ENCODE measurements around the gene CPNE8.

Gene CPNE8

GRCh38 chr12:38892976-38893375, 12.4 kb downstream of the CPNE8 start:
- DNase-seq, result no peak

DNA sequence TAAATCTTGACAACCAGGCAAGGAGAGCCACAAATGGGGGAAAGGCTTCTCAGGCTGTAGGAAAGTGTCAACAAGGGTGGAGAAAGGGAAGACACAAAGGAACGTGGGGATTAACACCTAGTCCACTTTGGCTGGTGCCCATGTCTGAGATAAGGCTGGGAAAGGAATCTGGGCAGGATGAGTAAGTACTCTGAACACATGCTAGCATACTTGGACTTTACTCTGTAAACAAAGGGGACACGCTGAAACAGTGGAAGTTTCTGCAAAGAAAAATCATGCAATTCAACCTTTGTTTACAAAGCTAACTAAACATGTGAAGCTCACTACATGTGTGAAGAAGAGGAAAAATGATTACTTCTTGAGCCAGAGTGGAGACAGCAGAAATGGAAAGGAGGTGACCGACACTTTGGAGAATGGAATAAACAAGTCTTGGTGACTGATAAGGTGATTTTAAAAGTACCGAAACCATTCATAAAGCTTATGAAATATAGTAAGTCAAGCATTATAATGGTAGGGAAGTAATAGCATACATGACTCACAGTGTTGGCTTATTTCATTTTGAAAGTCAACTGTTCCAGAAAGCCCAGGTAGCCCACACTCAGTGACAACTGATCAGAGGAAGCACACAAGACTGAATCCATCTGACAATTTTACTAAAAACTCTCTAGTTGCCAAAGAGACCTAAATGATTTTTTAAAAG, 13.2 kb downstream of the CPNE8 start:
- no peak for DNase-seq

- DNase-seq, result no peak
Measured at GRCh38 chr12:38890102-38890855, 15.1 kb downstream of the CPNE8 start.

DNA sequence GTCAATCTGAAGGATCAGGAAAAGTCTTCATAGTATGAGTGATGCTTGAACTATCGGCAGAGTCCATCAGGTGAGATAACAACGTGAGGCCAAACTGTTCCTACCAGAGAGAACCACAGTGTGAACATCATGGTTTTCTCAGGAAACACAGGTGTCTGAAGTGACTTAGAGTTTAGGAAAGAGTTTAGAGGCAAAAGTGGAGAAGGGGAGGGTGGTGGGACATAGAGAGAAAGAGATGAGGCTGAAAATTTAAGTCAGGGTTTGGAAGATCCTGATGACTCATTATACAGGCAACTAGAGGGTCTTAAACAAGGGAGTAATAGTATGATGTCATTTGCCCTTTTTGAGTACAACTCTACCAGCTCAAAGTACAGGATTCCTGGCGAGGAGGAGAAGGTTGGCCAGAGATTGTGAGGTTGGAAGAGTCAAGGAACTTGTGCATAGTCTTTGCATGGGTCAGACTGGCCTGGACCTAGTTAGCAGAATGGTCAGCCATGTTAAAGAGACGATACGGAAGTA, 16.0 kb downstream of the CPNE8 start:
- DNase-seq, result no peak

DNA sequence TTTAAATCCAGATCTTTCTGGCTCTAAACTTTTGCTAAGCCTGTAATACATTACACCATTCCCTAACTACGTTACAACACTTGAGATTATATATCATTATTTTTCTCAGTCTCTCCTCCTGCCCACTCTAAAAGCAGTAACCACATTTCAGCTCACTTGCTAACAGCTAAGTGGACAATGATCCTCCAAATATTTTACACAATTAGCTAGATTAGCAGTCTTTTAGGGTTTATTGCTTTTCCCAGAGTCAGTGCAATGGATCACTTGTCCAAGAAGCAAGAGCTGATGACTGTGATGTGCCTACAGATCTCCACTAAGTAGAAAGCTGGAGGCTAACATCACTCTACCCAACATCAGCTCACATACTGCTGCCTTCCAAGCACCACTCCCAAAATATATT, 17.6 kb downstream of the CPNE8 start:
- DNase-seq, result no peak

- DNase-seq, result no peak
Measured at GRCh38 chr12:38886931-38887330, 18.5 kb downstream of the CPNE8 start.

DNA sequence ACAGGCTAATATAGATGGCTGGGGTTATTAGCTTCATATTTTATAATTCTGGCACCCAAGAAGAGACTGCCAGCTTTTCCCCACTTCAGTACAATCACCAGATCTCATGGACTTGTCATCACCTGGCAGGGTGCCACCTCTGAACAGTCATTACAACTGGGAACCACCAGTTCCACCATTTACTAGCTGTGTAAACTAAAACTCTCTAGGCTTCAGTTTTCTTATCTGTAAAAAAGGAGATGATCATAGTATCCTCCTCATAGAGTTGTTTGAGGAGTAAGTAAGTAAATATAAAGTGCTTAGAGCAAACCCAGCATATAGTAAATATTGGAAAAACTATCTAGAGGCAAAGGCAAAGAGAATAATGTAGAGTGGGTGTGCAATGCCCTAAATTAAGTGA, 19.3 kb downstream of the CPNE8 start:
- DNase-seq, result no peak

DNA sequence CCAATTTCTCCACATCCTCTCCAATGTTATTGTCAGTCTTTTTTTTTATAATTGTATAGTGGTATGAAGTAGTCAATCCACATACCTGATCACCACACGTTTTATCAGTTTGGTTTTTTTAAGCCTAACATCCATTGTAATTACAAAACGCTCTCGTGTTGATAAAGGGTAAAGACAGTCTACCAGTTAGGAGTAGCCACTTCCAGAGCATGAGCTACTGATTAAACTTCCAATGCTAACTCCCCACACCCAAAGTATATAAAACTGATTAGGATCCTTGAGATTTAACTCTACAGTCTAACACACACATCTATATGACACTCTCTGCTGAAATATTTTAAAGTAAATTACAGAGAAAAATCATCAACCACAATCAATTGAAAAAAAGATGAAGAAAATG, 20.7 kb downstream of the CPNE8 start:
- no peak for DNase-seq

DNA sequence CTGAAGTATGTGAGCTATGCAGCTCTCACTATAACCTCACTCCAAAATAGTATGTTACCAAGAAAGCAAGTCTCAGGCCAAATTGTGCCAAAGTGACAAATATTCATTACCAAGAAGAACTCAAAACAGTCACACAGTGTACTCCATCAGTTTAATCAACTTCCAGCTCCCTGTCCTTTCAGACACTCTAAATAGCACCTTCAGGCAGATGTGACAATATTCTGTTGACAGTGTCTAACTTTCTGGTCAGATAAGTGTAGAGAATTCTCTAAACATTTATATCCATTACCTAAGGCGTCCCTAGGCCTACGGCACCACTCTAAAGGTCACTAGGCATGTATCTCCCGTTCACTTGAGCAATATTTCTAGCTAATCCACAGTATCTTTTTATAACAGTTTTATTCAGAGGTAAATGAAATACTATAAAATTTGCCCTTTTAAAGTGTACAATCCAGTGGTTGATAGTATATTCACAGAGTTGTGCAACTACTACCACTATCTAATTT, 21.7 kb downstream of the CPNE8 start:
- no peak for DNase-seq

- DNase-seq, result no peak
Measured at GRCh38 chr12:38880288-38880687, 25.1 kb downstream of the CPNE8 start.

DNA sequence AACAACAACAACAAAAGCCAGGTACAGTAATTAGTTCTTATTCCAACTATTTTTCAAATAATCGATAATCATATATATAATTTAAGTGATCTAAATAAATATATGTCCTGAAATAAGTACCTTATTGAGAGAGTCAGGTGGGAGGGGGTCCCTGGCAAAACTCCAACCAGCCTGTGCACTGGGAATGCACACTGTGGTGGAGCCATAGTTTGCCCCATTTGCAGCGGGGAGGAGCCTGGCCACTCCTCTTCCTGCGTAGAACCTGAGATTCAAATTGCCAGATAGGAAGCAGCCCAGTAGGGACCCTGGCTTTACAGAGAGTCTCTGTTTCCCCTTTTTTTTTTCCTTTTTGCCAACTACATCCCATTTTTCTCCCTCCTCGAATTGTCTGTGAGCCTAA, 26.4 kb downstream of the CPNE8 start:
- DNase-seq, result no peak

GRCh38 chr12:38878333-38878705, 27.1 kb downstream of the CPNE8 start:
- DNase-seq, result no peak

DNA sequence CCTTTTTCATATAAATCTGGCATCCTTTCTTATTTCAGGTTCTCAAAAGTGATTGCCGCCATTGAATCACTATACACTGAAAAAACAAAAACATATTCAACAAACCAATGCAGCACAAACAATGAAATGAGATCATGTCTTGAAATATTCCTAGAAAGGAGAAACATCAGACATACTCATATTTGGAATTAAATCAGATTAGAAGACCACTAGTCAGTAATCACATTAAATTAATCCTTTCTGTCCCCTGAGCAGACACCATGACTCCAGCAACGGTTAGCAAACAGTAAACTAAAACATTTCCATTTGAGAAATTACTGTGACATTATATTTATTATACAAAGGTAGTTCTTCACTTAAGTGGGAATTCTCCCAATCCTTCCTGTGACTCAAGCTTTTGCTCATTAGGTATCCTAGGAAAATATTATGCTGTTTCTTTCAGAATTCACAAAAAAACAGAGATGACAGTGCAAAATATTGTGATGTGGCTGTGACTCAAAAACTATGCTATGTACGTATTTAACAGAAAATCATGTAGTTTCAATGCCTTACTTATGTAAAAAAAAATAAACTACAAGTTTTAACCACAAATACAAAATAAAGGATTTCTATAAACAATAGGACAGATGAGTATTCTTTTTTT, 29.7 kb downstream of the CPNE8 start:
- DNase-seq, result no peak

GRCh38 chr12:38872561-38872960, 32.8 kb downstream of the CPNE8 start:
- no peak for DNase-seq

- no peak for DNase-seq
Measured at GRCh38 chr12:38872156-38872555, 33.2 kb downstream of the CPNE8 start.

DNA sequence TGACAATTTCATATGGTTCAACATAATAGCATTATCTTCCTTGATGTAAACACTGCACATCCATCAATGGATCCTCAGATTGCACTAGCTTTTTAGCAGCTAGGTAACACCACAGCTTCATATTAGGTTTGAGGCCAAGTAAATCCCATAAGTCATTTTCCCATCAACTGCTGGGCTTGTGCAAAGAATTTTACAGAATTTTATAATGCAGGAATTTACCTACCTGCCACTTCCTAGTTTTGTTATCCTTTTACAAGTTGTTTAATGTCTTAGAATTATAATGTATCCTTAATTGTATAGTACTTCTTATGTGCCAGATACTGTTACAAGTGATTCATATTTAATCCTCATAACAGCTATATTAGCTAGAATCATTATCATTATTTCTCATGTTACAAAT, 36.4 kb downstream of the CPNE8 start:
- DNase-seq, result no peak

DNA sequence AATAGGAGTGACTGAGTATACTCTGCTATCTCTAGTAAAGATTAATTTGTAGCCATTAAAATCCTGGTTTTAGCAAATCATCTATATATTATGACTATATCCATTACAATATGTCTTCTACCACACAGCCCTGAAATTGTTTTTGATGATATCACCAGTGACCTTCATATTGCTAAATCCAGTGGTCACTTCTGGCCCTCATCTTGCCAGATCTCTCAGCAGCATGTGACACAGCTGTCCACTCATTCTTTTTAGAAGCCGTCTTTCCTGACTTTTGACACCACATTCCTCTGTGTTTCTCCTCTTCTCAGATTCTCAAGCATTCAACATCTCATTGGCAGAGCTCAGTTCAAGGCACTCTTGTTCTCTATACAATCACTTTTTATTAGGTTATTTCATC, 54.9 kb downstream of the CPNE8 start:
- no peak for DNase-seq

GRCh38 chr12:38847247-38847646, 58.1 kb downstream of the CPNE8 start:
- no peak for DNase-seq

DNA sequence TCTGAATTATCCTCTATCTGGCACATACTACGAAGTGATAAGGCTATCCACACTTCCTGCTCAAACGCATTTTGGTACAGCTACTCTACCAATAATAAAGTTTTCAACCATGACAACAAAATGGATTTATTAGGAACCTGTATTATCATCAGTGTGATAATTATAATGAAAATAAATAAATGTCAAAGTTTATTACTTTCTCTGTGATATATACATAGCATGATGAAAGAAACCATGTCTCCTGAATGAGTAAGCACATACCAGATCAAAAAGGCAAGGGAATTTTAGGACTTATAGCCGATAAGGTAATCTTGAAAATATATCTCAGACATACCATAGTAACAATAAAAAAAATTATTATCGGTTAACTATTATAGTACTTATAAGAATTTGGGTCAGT, 61.1 kb downstream of the CPNE8 start:
- DNase-seq, result no peak

GRCh38 chr12:38838056-38838850, 67.1 kb downstream of the CPNE8 start:
- DNase-seq, result no peak

DNA sequence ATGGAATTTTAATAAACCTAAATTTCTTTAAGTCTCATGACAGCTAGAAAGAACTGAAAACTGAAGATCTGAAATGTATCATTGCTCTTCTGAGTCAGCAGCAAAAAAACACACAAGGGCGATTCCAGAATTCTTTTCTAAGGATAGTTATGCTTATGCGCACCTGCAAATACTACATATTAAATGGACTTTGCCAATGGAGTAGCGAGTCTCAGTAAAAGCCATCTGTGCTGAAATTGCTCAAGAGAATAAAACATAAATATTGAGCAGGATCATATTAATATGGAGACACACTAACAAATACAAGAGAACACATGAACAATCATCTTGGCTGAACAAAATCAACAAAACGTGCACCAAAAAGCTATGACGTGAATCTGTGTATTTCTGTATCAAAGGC, 73.7 kb downstream of the CPNE8 start:
- DNase-seq, result no peak

- DNase-seq, result no peak
Measured at GRCh38 chr12:38825006-38825405, 80.4 kb downstream of the CPNE8 start.

GRCh38 chr12:38823738-38824137, 81.7 kb downstream of the CPNE8 start:
- no peak for DNase-seq

Measured in activated CD4-positive, CD25-positive, alpha-beta regulatory T cell treated with anti-CD3 and anti-CD28 coated beads, Interleukin-2, amount 50 U/mL, for 72 hours (primary cell).